ENCODE measurements around the gene GABBR2.
"Not testable (repeated sequence)": the region's sequence is repeated elsewhere in the genome, so short reads cannot be mapped to it uniquely, and the experiment has no call there.

The GABBR2 gene

GRCh38 chr9:98596486-98596885 is 112.2 kb downstream of the GABBR2 start:
- DNase-seq (ENCODE audit: low read depth in 2 of 2): no peak

- no peak for DNase-seq (ENCODE audit: low read depth in 2 of 2)
Observed at GRCh38 chr9:98594546-98595160, 114.1 kb downstream of the GABBR2 start.

- no peak for DNase-seq (ENCODE audit: low read depth in 2 of 2)
Observed at GRCh38 chr9:98593354-98594253, 115.1 kb downstream of the GABBR2 start.

- no peak for DNase-seq (ENCODE audit: low read depth in 2 of 2)
Observed at GRCh38 chr9:98591696-98592095, 117.0 kb downstream of the GABBR2 start.

- DNase-seq (ENCODE audit: low read depth in 2 of 2): no peak
Observed at GRCh38 chr9:98590101-98590500, 118.6 kb downstream of the GABBR2 start.

GRCh38 chr9:98589102-98589501 is 119.6 kb downstream of the GABBR2 start:
- DNase-seq (ENCODE audit: low read depth in 2 of 2): no peak

GRCh38 chr9:98584853-98585438 is 123.8 kb downstream of the GABBR2 start:
- DNase-seq (ENCODE audit: low read depth in 2 of 2): not testable (repeated sequence)

GRCh38 chr9:98584059-98584458 is 124.7 kb downstream of the GABBR2 start:
- DNase-seq (ENCODE audit: low read depth in 2 of 2): peak in 1 of 2 donors; percentile 9

- no peak for DNase-seq (ENCODE audit: low read depth in 2 of 2)
Observed at GRCh38 chr9:98583417-98583816, 125.3 kb downstream of the GABBR2 start.

GRCh38 chr9:98580956-98581355 is 127.8 kb downstream of the GABBR2 start:
- DNase-seq (ENCODE audit: low read depth in 2 of 2): no peak

- DNase-seq (ENCODE audit: low read depth in 2 of 2): no peak
Observed at GRCh38 chr9:98579700-98580099, 129.0 kb downstream of the GABBR2 start.

GRCh38 chr9:98577446-98577845 is 131.3 kb downstream of the GABBR2 start:
- DNase-seq (ENCODE audit: low read depth in 2 of 2): no peak

GRCh38 chr9:98576859-98577258 is 131.9 kb downstream of the GABBR2 start:
- no peak for DNase-seq (ENCODE audit: low read depth in 2 of 2)

GRCh38 chr9:98576354-98576753 is 132.4 kb downstream of the GABBR2 start:
- DNase-seq (ENCODE audit: low read depth in 2 of 2): no peak

GRCh38 chr9:98575379-98576346 is 133.1 kb downstream of the GABBR2 start:
- peak; percentile 16 to 27 for DNase-seq (ENCODE audit: low read depth in 2 of 2)

GRCh38 chr9:98573749-98574278 is 134.9 kb downstream of the GABBR2 start:
- DNase-seq (ENCODE audit: low read depth in 2 of 2): no peak

GRCh38 chr9:98572796-98573195 is 135.9 kb downstream of the GABBR2 start:
- DNase-seq (ENCODE audit: low read depth in 2 of 2): no peak

- DNase-seq (ENCODE audit: low read depth in 2 of 2): no peak
Observed at GRCh38 chr9:98572054-98572627, 136.6 kb downstream of the GABBR2 start.

GRCh38 chr9:98571643-98572042 is 137.1 kb downstream of the GABBR2 start:
- no peak for DNase-seq (ENCODE audit: low read depth in 2 of 2)

- no peak for DNase-seq (ENCODE audit: low read depth in 2 of 2)
Observed at GRCh38 chr9:98570663-98571440, 137.9 kb downstream of the GABBR2 start.

Data from stimulated activated CD8-positive, alpha-beta memory T cell treated with anti-CD3 and anti-CD28 coated beads, Interleukin-2, amount 100 ng/mL, for 48 hours (primary cell).